HepG2 (cell line): ENCODE data around the gene MAPK9. TPM values are rescaled to one million over a fixed set of nuclear protein-coding genes. Genes with fewer than 3 reads are reported as not detected.

ENCODE experiments used
- CTCF ChIP-seq: sonication (generic); formaldehyde crosslinking; IDR thresholded peaks from 2 replicates; pipeline ENCODE4 v1.5.0; 2020; ENCODE audit warnings: mild to moderate bottlenecking, missing genetic modification reagents, moderate library complexity
- ELF3 ChIP-seq: IDR thresholded peaks from 2 replicates; pipeline ENCODE4 v1.6.1; 2016; ENCODE audit warnings: missing genetic modification reagents, missing compliant biosample characterization
- ETV6 ChIP-seq: sonication (generic); formaldehyde crosslinking; conservative IDR thresholded peaks from 2 replicates; pipeline ENCODE4 v1.4.0; 2020; ENCODE audit warnings: missing genetic modification reagents
- HMGXB4 ChIP-seq, 2 experiments: sonication (generic) in 1 of 2; formaldehyde crosslinking in 1 of 2; IDR thresholded peaks; 2 replicates each; pipeline versions ENCODE4 v1.4.0 to v1.6.1; 2018 to 2020; ENCODE audit warnings: missing genetic modification reagents in 2 of 2, borderline replicate concordance in 1 of 2, low read depth in 1 of 2, mild to moderate bottlenecking in 1 of 2, missing biosample characterization in 1 of 2
- PBX3 ChIP-seq: sonication (generic); formaldehyde crosslinking; IDR thresholded peaks from 2 replicates; pipeline ENCODE4 v1.8.1; 2023; ENCODE audit warnings: missing genetic modification reagents, inconsistent platforms, borderline replicate concordance
- RAD21 ChIP-seq: fragments of 450-650 bp; formaldehyde crosslinking; IDR thresholded peaks from 2 replicates; pipeline ENCODE4 v1.5.0; 2020; ENCODE audit warnings: mild to moderate bottlenecking
- ZMYM3 ChIP-seq: sonication (generic); formaldehyde crosslinking; IDR thresholded peaks from 2 replicates; pipeline ENCODE4 v1.5.1; 2020; ENCODE audit warnings: mild to moderate bottlenecking, missing genetic modification reagents
- ZNF225 ChIP-seq: sonication (generic); formaldehyde crosslinking; IDR thresholded peaks from 2 replicates; pipeline ENCODE4 v1.4.0; 2020; ENCODE audit warnings: mild to moderate bottlenecking, missing genetic modification reagents
- ZNF737 ChIP-seq: sonication (generic); formaldehyde crosslinking; IDR thresholded peaks from 2 replicates; pipeline ENCODE4 v1.5.0; 2020; ENCODE audit warnings: missing genetic modification reagents, mild to moderate bottlenecking, borderline replicate concordance
- polyA plus RNA-seq, 8 experiments: library from polyadenylated mRNA; depleted of rRNA in 3 of 8; stranded (reverse) in 7 of 8; unstranded in 1 of 8; fragments of >200 nt; fragmentation: Illumina TruSeq in 4 of 8; extraction: Trizol in 4 of 8; gene quantifications; 2 replicates each; pipeline versions ENCODE4 v1.2.1 to v1.2.3, GENCODE V29; 2011 to 2016; ENCODE audit warnings: low read depth in 4 of 8, missing spikeins in 1 of 8, mixed read lengths in 1 of 8; ENCODE audit not compliant: insufficient read depth in 1 of 8
- total RNA-seq, 5 experiments: library from RNA; depleted of rRNA; stranded (reverse); fragments of >200 nt; fragmentation: Illumina TruSeq; extraction: Trizol; gene quantifications; 2 replicates each; pipeline ENCODE4 v1.2.3, GENCODE V29; 2016; ENCODE audit warnings: low read depth in 1 of 5

Gene MAPK9
- total and polyA plus RNA-seq, 2 of the 13 experiments (the other 11 are each of a cell fraction or from before 2014, with no cell fraction given) = 30.1 to 56.1 TPM

- TF ChIP-seq CTCF (CRISPR knock-in tag) (peak; percentile 91), ZNF225 (0 out of 2 replicates have a peak, but pooled peaks have one; percentile 31), RAD21 (peak; percentile 61; the same call in 1 of the 2 replicates), ELF3 (CRISPR knock-in tag) (0 out of 2 replicates have a peak, but pooled peaks have one; percentile 26), ZMYM3 (CRISPR knock-in tag) (peak; percentile 46; the same call in 1 of the 2 replicates), ZNF737 (CRISPR knock-in tag) (no peak), HMGXB4 (CRISPR knock-in tag; IDR thresholded peaks at IDR 0.05; ENCODE audit: borderline replicate concordance in 1 of 2, low read depth in 1 of 2) (peak in 1 of 2 experiments; percentile 59; a peak in 1 of 4 replicates), ETV6 (CRISPR knock-in tag) (no peak), PBX3 (CRISPR knock-in tag) (no peak)
Observed at GRCh38 chr5:180328296-180329137, 36.6 kb upstream of the MAPK9 start (continued).
